DND-41 (cell line): ENCODE data around the gene CEMIP.
"Not testable (repeated sequence)": the region's sequence is repeated elsewhere in the genome, so short reads cannot be mapped to it uniquely, and the experiment has no call there.

Experiments
- ATAC-seq: fragments of 200-7000 bp; cut with Tn5 transposase; 3 replicates; pipeline ENCODE4 v1.9.1; 2021; ENCODE audit warnings: low read depth; ENCODE audit not compliant: insufficient read depth
- DNase-seq: peaks from one replicate; pipeline ENCODE4 v3.0.0-alpha.2; 2020
- H2AFZ ChIP-seq: 2 replicates; pipeline ENCODE4 v1.6.0; 2012; ENCODE audit warnings: low read depth, low read length
- H3K27ac ChIP-seq: 2 replicates; pipeline ENCODE4 v1.5.1; 2012; ENCODE audit warnings: low read length, inconsistent platforms
- H3K27me3 ChIP-seq: fragments of 200-600 bp; sonication (generic); 2 replicates; pipeline ENCODE4 v1.6.0; 2012; ENCODE audit warnings: low read length, mild to moderate bottlenecking, inconsistent platforms; ENCODE audit not compliant: insufficient read depth, poor library complexity
- H3K36me3 ChIP-seq: 2 replicates; pipeline ENCODE4 v1.5.1; 2012; ENCODE audit warnings: low read length, inconsistent platforms; ENCODE audit not compliant: insufficient read depth
- H3K4me1 ChIP-seq: 2 replicates; pipeline ENCODE4 v1.5.1; 2012; ENCODE audit warnings: mild to moderate bottlenecking, low read length; ENCODE audit not compliant: insufficient read depth
- H3K4me2 ChIP-seq: 2 replicates; pipeline ENCODE4 v1.6.0; 2012; ENCODE audit warnings: mild to moderate bottlenecking, moderate library complexity, low read length, inconsistent platforms; ENCODE audit not compliant: insufficient read depth
- H3K4me3 ChIP-seq, 2 experiments: fragments of 200-600 bp in 1 of 2; shearing (Covaris generic) in 1 of 2; 2 replicates each; pipeline ENCODE4 v1.5.1; 2012 to 2016; ENCODE audit warnings: inconsistent platforms in 2 of 2, low read length in 2 of 2, mild to moderate bottlenecking in 2 of 2, low read depth in 1 of 2, moderate library complexity in 1 of 2
- H3K79me2 ChIP-seq: 2 replicates; pipeline ENCODE4 v1.6.0; 2012; ENCODE audit warnings: low read length, inconsistent platforms; ENCODE audit not compliant: insufficient read depth
- H3K9ac ChIP-seq: 2 replicates; pipeline ENCODE4 v1.6.0; 2012; ENCODE audit warnings: low read depth, mild to moderate bottlenecking, inconsistent platforms, low read length, moderate library complexity
- H3K9me3 ChIP-seq: 2 replicates; pipeline ENCODE4 v1.5.1; 2012; ENCODE audit warnings: low read length, moderate library complexity, mild to moderate bottlenecking, inconsistent platforms; ENCODE audit not compliant: insufficient read depth, severe bottlenecking
- H4K20me1 ChIP-seq: 2 replicates; pipeline ENCODE4 v1.6.0; 2012; ENCODE audit warnings: low read length; ENCODE audit not compliant: insufficient read depth
- CTCF ChIP-seq: IDR thresholded peaks from 2 replicates; pipeline ENCODE4 v1.5.1; 2012; ENCODE audit warnings: borderline replicate concordance, low read length, moderate library complexity, mild to moderate bottlenecking; ENCODE audit not compliant: poor library complexity, severe bottlenecking; ENCODE audit errors: extremely low read depth
- EZH2 ChIP-seq: IDR thresholded peaks from 3 replicates; pipeline ENCODE4 v1.6.1; 2012; ENCODE audit warnings: borderline replicate concordance, low read depth, mild to moderate bottlenecking, moderate library complexity, low read length, inconsistent platforms; ENCODE audit not compliant: severe bottlenecking

Gene CEMIP

GRCh38 chr15:80760960-80761359, 18.2 kb upstream of the CEMIP start:
- no peaks in the 10 kb centered on the region for H3K79me2 ChIP-seq
- no peak overlapping the region for H2AFZ ChIP-seq
- H3K4me3 ChIP-seq = no peak overlapping the region
- H3K4me1 ChIP-seq = no peaks in the 10 kb centered on the region
- H3K27me3 ChIP-seq = peaks cover 10% of the 10 kb centered on the region
- H4K20me1 ChIP-seq = no peaks in the 10 kb centered on the region
- H3K27ac ChIP-seq = no peak overlapping the region
- DNase-seq (no peak), ATAC-seq (no peak)
- H3K9me3 ChIP-seq = no peaks in the 10 kb centered on the region
- H3K9ac ChIP-seq = no peak overlapping the region
- no peaks in the 10 kb centered on the region for H3K36me3 ChIP-seq
- TF ChIP-seq EZH2 (no peak), CTCF (no peak)
- no peak overlapping the region for H3K4me2 ChIP-seq

GRCh38 chr15:80761754-80762153, 17.4 kb upstream of the CEMIP start:
- Histone ChIP-seq H3K27ac (no peak overlapping the region), H3K9me3 (no peaks in the 10 kb centered on the region), H3K36me3 (no peaks in the 10 kb centered on the region), H3K4me3 (no peak overlapping the region), H4K20me1 (no peaks in the 10 kb centered on the region), H3K27me3 (peaks cover 10% of the 10 kb centered on the region), H3K9ac (no peak overlapping the region), H3K4me1 (no peaks in the 10 kb centered on the region), H3K79me2 (no peaks in the 10 kb centered on the region), H2AFZ (no peak overlapping the region), H3K4me2 (no peak overlapping the region)
- no peak for DNase-seq
- TF ChIP-seq EZH2 (no peak), CTCF (no peak)
- no peak for ATAC-seq

GRCh38 chr15:80763235-80763634, 15.9 kb upstream of the CEMIP start:
- DNase-seq, H3K4me2 ChIP-seq, H3K27me3 ChIP-seq, ATAC-seq, H3K4me1 ChIP-seq, H2AFZ ChIP-seq, H3K27ac ChIP-seq, H3K9me3 ChIP-seq, H3K79me2 ChIP-seq, H4K20me1 ChIP-seq, H3K9ac ChIP-seq, H3K4me3 ChIP-seq, H3K36me3 ChIP-seq: not testable (repeated sequence)

- Histone ChIP-seq H3K4me2 (no peak overlapping the region), H3K4me3 (no peak overlapping the region), H3K4me1 (no peaks in the 10 kb centered on the region), H3K9me3 (no peaks in the 10 kb centered on the region), H3K36me3 (no peaks in the 10 kb centered on the region), H3K9ac (no peak overlapping the region), H2AFZ (no peak overlapping the region), H3K27ac (no peak overlapping the region), H3K27me3 (no peaks in the 10 kb centered on the region), H4K20me1 (no peaks in the 10 kb centered on the region), H3K79me2 (no peaks in the 10 kb centered on the region)
- DNase-seq (no peak), ATAC-seq (no peak)
- no peak for TF ChIP-seq CTCF
- no peak for TF ChIP-seq EZH2
Observed at GRCh38 chr15:80764535-80764934, 14.6 kb upstream of the CEMIP start.
